ENCODE data around the gene POLR2B. TPM values are rescaled to one million over a fixed set of nuclear protein-coding genes. Genes with fewer than 3 reads are reported as not detected.

The POLR2B gene
- total RNA-seq (2022; extraction: Qiagen RNA extraction; ENCODE audit: low read depth): 67.7 to 82.2 TPM (median 70.6 TPM) in 5 replicates

DNA sequence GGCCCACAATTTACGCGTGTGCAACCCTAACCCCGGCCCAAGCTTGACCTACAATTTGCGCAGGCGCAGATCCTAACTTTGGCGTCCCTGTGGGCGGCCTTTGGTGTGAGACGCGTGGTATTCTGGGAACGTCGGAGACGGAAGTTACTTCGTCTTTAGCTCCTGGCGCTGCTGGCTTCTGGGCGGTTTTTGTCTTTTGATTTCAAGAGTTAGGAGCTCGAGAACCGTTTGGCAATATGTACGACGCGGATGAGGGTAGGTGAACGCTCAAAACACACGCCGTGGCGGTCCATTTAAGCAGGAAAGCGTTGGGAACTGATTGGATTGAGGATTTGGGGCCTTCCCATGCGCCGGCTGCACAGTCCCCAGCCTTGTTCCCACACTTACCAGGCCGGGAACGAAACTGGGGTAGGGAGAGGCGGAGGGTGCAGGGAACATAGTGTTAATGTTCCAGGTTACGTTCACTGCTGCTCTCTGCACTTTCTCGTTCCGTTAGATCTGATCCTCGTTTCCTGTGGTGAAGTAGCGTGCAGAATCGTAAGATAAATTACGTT, at the start of gene POLR2B:
Gene POLR2B, plus strand, starts transcription at position 147 of the 554 bp plus-strand sequence. Its CDS starts 90 bp downstream, at position 237.

DNA sequence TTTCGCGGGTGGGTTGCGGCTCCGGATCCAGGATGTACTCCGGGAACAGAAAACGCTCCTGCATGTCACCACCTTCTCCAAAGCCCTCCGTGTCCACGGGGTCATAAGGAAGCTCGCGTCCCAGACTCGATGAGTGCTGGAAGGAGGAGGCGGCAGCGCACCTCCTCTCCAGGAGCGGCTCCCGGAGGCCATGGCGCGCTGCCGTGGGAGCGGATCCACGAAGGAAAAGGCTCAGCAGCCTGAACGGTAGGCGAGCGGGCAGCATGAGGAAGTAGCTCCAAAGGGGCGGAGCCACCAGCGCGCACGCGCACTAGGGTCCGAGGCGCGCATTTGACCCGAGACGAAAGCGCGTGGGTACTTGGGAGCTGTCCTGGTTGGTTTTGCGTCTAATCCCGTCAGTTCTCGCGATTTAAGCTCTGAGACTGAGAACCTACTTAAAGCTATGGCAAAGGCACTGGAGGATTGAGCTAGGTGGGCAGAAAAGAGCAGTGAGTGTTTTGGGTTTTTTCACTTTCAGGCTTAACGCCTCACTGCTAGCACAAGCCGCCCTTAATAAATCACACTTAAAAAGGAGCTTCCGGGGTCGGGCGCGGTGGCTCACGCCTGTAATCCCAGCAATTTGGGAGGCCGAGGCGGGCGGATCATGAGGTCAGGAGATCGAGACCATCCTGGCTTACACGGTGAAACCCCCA, 1.2 kb upstream of the POLR2B start, which contains the start of gene NOA1:
Gene NOA1, minus strand, starts transcription at position 286 of the 692 bp plus-strand sequence. Its CDS starts 21 bp downstream, at position 265.

Other genes with a start within 250 kb of the POLR2B start
- gene SPINK2, start 157.2 kb upstream of the POLR2B start, total RNA-seq (2022; extraction: Qiagen RNA extraction; ENCODE audit: low read depth): not detected in 5 replicates
- 8.0 to 11.2 TPM (median 8.9 TPM) in 5 replicates for gene REST, start 71.0 kb upstream of the POLR2B start, total RNA-seq (2022; extraction: Qiagen RNA extraction; ENCODE audit: low read depth)
- gene NOA1, start 1.3 kb upstream of the POLR2B start, total RNA-seq (2022; extraction: Qiagen RNA extraction; ENCODE audit: low read depth): 14.8 to 17.4 TPM (median 16.7 TPM) in 5 replicates
- gene IGFBP7, start 131.5 kb downstream of the POLR2B start, total RNA-seq (2022; extraction: Qiagen RNA extraction; ENCODE audit: low read depth): 180 to 323 TPM (median 220 TPM) in 5 replicates